Upper lobe of left lung (tissue), 4 donors: ENCODE results near the gene GALNS.

ENCODE experiments used
- POLR2A ChIP-seq, 4 donors: fragments of 450-650 bp; IDR thresholded peaks; one replicate each; pipeline ENCODE4 v1.5.1; 2016 to 2017; ENCODE audit warnings: antibody characterized with exemption in 4 of 4, mild to moderate bottlenecking in 2 of 4
- POLR2AphosphoS5 ChIP-seq, 2 donors: sonication (generic); formaldehyde crosslinking; IDR thresholded peaks; one replicate each; pipeline ENCODE4 v1.5.1; 2017; ENCODE audit warnings: antibody characterized with exemption in 2 of 2
- TF ChIP-seq, protein P1 (sequence below), 6 experiments: fragments of 450-650 bp in 4 of 6; fragments of 200-600 bp in 2 of 6; sonication (generic) in 2 of 6; IDR thresholded peaks; one replicate each; pipeline ENCODE4 v1.5.1; 2016 to 2019; ENCODE audit warnings: antibody characterized with exemption in 6 of 6

DNA sequence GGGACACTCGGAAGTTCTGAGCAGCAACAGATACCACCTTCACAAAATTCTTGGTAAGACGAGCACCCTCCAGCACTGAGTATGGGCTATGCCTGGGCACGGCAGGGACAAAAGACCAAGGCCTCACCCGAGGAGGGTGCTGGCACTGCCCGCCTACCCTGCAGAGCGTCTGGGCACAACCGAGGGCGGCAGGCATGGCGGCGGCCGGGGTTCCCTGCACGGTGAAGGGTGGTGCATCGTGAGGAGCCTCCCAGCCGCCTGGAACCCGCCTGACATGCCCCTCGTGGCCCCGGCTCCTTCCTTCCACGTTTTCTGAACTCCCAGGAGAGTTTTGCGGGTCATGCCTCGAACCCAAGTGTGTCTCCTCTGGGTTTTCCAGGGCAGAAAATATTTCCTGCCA, 18.9 kb downstream of the GALNS start:
- TF ChIP-seq POLR2AphosphoS5 (IDR thresholded peaks at IDR 0.05) = no peak
- TF ChIP-seq, protein P1, sequence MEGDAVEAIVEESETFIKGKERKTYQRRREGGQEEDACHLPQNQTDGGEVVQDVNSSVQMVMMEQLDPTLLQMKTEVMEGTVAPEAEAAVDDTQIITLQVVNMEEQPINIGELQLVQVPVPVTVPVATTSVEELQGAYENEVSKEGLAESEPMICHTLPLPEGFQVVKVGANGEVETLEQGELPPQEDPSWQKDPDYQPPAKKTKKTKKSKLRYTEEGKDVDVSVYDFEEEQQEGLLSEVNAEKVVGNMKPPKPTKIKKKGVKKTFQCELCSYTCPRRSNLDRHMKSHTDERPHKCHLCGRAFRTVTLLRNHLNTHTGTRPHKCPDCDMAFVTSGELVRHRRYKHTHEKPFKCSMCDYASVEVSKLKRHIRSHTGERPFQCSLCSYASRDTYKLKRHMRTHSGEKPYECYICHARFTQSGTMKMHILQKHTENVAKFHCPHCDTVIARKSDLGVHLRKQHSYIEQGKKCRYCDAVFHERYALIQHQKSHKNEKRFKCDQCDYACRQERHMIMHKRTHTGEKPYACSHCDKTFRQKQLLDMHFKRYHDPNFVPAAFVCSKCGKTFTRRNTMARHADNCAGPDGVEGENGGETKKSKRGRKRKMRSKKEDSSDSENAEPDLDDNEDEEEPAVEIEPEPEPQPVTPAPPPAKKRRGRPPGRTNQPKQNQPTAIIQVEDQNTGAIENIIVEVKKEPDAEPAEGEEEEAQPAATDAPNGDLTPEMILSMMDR (IDR thresholded peaks at IDR 0.05) = no peak
- TF ChIP-seq POLR2A (IDR thresholded peaks at IDR 0.05) = no peak
